ENCODE data around the gene AASDH. TPM values are rescaled to one million over a fixed set of nuclear protein-coding genes. Genes with fewer than 3 reads are reported as not detected.

The AASDH gene
- total RNA-seq, 1 donor from 2014 or later: 12.9 TPM

DNA sequence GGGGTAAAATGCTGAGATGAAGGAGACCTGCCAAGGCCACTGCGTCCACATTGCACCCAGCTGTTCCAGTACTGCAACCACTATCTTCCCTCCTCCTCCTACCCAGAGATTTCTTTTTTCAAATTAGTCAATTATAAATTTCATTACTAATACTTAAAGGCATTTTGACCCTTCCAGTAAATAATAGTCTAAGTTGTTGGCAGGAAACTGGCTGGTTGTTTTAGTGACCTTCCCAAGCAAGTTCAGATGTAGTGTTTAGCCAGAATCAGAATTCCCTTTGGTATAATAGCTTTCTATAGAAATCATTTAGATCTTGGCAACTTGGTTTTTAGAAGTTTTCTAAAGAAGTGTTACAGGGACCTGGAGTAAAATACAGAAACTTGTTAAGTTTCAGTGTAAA is 66.0 kb downstream of the AASDH start:
- DNase-seq (ENCODE audit: low read depth): no peak
- TF ChIP-seq, protein P1, sequence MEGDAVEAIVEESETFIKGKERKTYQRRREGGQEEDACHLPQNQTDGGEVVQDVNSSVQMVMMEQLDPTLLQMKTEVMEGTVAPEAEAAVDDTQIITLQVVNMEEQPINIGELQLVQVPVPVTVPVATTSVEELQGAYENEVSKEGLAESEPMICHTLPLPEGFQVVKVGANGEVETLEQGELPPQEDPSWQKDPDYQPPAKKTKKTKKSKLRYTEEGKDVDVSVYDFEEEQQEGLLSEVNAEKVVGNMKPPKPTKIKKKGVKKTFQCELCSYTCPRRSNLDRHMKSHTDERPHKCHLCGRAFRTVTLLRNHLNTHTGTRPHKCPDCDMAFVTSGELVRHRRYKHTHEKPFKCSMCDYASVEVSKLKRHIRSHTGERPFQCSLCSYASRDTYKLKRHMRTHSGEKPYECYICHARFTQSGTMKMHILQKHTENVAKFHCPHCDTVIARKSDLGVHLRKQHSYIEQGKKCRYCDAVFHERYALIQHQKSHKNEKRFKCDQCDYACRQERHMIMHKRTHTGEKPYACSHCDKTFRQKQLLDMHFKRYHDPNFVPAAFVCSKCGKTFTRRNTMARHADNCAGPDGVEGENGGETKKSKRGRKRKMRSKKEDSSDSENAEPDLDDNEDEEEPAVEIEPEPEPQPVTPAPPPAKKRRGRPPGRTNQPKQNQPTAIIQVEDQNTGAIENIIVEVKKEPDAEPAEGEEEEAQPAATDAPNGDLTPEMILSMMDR (IDR thresholded peaks at IDR 0.05; ENCODE audit: insufficient read depth, low read length, severe bottlenecking): no peak
- FAIRE-seq: no peak

DNA sequence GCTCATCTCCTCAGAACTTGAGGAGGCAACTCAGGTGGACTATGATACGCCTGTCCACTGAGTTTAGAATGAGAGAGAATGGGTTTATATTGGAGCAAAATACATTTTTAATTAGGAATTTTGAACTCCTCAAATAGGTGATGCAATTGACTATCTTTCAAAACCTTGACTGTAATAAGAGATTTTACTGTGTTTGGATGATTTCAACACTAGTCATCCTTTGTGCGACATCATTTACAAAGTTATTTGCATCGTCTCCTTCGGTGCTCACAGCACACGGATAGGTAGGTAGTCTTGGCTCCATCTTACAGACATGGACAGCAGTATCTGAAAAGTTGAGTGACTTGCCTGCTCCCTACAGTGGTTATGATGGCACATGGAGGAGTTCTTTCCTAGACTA is 67.0 kb downstream of the AASDH start:
- peaks cover 3% of the 10 kb centered on the region for H3K27me3 ChIP-seq (ENCODE audit: control insufficient read depth, insufficient read depth, low read length)
- H3K36me3 ChIP-seq (ENCODE audit: control insufficient read depth, insufficient read depth, low read length): no peaks in the 10 kb centered on the region
- H3K4me3 ChIP-seq (ENCODE audit: low read depth, low read length): no peak overlapping the region
- FAIRE-seq: no peak
- peak; percentile 60 for DNase-seq (ENCODE audit: low read depth)
- TF ChIP-seq, protein P1 (IDR thresholded peaks at IDR 0.05; ENCODE audit: insufficient read depth, low read length, severe bottlenecking): no peak

More for the DNA sequence above, 66.0 kb downstream of the AASDH start:
- H3K4me3 ChIP-seq (ENCODE audit: low read depth, low read length): no peak overlapping the region
- H3K27me3 ChIP-seq (ENCODE audit: control insufficient read depth, insufficient read depth, low read length): peaks cover 3% of the 10 kb centered on the region
- H3K36me3 ChIP-seq (ENCODE audit: control insufficient read depth, insufficient read depth, low read length): no peaks in the 10 kb centered on the region

DNA sequence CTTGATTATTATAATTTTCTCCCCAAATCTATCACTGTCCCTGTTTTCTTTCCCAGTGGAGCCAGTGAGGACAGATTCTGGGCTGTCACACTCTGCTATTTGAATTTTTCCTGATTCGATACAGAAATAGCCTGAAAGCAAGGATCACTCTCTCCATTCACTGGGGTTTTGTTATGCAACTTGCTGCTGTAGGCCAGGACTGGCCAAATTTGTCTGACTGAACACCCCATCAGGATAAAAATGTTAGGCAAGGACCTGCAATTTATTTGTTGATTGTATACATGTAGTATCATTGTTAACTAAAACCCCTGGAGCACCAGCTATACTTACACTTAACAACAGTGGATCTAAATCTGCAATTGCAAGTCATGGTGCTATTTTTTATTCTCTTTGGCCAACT is 68.7 kb downstream of the AASDH start:
- DNase-seq (ENCODE audit: low read depth) (no peak), FAIRE-seq (no peak)
- Histone ChIP-seq H3K36me3 (ENCODE audit: control insufficient read depth, insufficient read depth, low read length) (no peaks in the 10 kb centered on the region), H3K27me3 (ENCODE audit: control insufficient read depth, insufficient read depth, low read length) (peaks cover 3% of the 10 kb centered on the region), H3K4me3 (ENCODE audit: low read depth, low read length) (no peak overlapping the region)
- TF ChIP-seq, protein P1 (IDR thresholded peaks at IDR 0.05; ENCODE audit: insufficient read depth, low read length, severe bottlenecking): no peak

DNA sequence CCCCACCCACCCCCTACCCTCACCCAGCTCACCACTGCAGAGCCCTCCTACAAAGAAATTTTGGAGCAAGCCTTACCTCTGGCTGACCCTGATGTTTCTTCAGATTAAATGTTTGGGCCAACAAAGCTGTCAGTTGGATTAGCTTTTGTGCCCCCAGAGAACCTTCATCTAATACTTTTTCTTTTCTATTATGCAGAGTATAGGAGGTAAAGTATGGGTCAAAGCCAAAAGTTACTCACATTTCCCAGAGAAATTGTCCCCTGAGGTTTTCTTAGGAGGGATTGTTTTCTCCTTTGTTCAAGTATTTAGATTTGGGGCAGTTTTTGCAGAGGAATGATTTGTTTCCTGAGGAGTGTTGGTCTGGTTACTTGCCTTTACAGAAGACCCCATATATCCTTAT is 69.5 kb downstream of the AASDH start:
- DNase-seq (ENCODE audit: low read depth) (no peak), FAIRE-seq (no peak)
- Histone ChIP-seq H3K36me3 (ENCODE audit: control insufficient read depth, insufficient read depth, low read length) (no peaks in the 10 kb centered on the region), H3K4me3 (ENCODE audit: low read depth, low read length) (no peak overlapping the region), H3K27me3 (ENCODE audit: control insufficient read depth, insufficient read depth, low read length) (no peaks in the 10 kb centered on the region)
- TF ChIP-seq, protein P1 (IDR thresholded peaks at IDR 0.05; ENCODE audit: insufficient read depth, low read length, severe bottlenecking): no peak

DNA sequence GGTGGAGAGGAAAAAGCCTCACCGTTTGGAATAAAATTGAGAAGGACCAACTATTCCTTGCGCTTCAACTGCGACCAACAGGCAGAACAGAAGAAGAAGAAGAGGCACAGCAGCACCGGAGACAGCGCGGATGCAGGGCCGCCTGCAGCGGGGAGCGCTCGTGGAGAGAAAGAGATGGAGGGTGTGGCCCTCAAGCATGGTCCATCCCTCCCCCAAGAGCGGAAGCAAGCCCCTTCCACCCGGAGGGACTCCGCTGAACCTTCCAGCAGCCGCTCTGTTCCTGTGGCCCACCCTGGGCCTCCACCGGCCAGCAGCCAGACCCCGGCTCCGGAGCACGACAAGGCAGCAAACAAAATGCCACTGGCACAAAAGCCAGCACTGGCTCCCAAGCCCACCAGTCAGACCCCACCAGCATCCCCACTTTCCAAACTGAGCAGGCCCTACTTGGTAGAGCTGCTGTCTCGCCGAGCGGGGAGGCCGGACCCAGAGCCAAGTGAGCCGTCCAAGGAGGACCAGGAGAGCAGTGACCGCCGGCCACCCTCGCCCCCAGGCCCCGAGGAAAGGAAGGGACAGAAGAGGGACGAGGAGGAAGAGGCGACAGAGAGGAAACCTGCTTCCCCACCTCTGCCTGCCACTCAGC is 71.2 kb downstream of the AASDH start:
- TF ChIP-seq, protein P1 (IDR thresholded peaks at IDR 0.05; ENCODE audit: insufficient read depth, low read length, severe bottlenecking): no peak
- no peak for FAIRE-seq

DNA sequence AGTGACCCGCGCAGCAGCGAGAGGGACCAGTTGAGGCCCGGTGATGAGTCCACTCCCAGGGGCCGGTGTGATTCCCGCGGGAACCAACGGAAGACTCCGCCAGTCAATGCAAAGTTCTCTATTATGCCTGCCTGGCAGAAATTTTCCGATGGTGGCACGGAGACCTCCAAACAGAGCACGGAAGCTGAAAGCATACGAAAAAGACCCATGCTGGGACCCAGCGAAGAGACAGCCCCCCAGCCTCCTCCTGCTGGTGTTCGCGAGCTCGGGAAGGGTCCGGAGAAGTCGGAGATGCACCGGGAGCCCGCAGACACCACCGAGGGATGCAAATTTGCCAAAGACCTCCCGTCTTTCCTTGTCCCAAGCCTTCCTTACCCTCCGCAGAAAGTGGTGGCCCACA is 71.7 kb downstream of the AASDH start:
- Histone ChIP-seq H3K4me3 (ENCODE audit: low read depth, low read length) (no peak overlapping the region), H3K36me3 (ENCODE audit: control insufficient read depth, insufficient read depth, low read length) (no peaks in the 10 kb centered on the region), H3K27me3 (ENCODE audit: control insufficient read depth, insufficient read depth, low read length) (no peaks in the 10 kb centered on the region)
- FAIRE-seq: no peak
- TF ChIP-seq, protein P1 (IDR thresholded peaks at IDR 0.05; ENCODE audit: insufficient read depth, low read length, severe bottlenecking): no peak
- no peak for DNase-seq (ENCODE audit: low read depth)

More for the DNA sequence above, 71.2 kb downstream of the AASDH start:
- H3K4me3 ChIP-seq (ENCODE audit: low read depth, low read length): no peak overlapping the region
- H3K27me3 ChIP-seq (ENCODE audit: control insufficient read depth, insufficient read depth, low read length): no peaks in the 10 kb centered on the region
- no peak for DNase-seq (ENCODE audit: low read depth)
- H3K36me3 ChIP-seq (ENCODE audit: control insufficient read depth, insufficient read depth, low read length): no peaks in the 10 kb centered on the region

All from bronchial epithelial cell (primary cell).